Liver (tissue), 2 donors: ENCODE results near the gene DNAH1.

Source experiments
- GABPA ChIP-seq, 2 donors: IDR thresholded peaks in 1 of 2; conservative IDR thresholded peaks in 1 of 2; 2 replicates each; pipeline ENCODE4 v1.6.1; 2016; ENCODE audit warnings: antibody characterized with exemption in 2 of 2, mild to moderate bottlenecking in 1 of 2, moderate library complexity in 1 of 2
- JUND ChIP-seq, 2 donors: IDR thresholded peaks; 2 replicates each; pipeline ENCODE4 v1.6.1; 2016; ENCODE audit warnings: antibody characterized with exemption in 2 of 2
- donor health status: healthy.

GRCh38 chr3:52349611-52350395, 33.7 kb downstream of the DNAH1 start:
- TF ChIP-seq JUND (IDR thresholded peaks at IDR 0.05) (no peak), GABPA (IDR thresholded peaks at IDR 0.05 in 1 of 2, conservative IDR thresholded peaks at IDR 0.05 in 1 of 2) (no peak)
